ENCODE data around the gene RASA3.

The RASA3 gene

DNA sequence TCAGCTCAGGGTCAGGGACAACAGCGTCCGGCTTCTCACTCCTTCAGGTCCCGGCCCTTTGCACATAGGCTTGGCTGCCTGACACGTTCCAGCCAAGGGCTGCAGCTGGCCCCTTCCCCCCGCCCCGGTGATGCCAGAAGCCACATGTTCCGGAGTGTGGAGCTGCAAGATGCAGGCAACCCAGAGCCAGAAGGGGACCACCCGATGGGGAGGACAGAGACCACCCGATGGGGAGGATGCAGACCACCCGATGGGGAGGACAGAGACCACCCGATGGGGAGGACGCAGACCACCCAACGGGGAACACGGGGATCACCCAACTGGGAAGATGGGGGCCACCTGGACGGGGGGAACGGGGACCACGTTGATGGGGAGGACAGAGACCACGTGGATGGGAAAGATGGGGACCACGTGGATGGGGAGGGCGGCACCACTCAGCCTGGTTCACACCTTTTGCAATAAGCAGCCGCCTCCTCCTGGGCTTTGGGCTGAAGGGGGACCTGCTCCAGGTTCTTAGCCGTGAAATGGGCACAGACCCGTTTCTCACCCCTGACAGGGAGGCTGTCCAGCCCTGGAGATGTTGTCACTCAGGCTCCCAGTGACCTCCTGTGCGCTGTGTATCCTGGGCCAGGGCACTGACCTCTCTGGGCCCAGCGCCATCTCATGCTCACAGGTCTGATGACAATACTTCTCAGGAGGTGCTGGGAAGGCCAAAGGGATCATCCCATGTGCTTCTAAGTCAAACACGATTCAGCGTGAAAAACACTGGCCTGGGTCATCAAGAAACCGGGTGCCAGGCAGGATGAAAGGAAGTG, 193.1 kb downstream of the RASA3 start:
- DNase-seq: no peak

DNA sequence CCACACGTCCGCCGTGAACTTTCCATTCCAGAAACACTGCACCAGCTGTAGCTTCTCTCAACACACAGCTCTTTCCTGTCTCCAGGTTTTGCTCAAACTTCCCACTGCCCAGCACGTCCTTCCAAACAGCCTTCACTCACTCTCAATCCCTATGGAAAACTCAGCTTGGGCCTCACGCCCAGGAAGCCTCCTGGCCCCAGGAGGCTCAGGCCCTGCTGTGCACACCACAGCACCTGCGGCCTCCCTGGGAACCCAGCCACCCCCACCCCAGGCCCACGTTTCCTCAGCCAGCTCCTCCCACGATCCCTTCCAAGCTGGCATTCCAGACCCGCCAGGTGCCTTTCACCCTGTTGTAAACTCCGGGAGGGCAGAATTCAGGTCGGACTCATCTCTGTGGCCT, 193.7 kb downstream of the RASA3 start:
- DNase-seq: no peak

DNA sequence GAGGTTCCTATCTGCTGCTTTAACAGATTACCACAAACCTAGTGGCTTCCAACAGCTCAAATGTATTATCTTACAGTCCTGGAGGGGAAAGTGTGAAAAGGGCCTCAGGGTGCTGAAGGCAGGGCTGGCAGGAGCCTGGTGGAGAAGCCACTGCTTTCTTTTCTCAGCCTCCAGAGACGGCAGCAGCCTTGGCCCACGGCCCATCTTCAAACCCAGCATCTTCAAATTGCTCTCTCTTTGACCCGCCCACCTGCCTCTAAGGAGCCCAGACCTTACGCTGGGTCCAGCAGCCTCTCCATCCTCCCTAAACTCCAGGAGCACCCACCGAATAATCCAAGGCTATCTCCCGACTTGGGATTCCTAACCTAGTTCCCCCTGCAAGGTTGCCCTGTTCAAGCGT, 194.2 kb downstream of the RASA3 start:
- DNase-seq: no peak

DNA sequence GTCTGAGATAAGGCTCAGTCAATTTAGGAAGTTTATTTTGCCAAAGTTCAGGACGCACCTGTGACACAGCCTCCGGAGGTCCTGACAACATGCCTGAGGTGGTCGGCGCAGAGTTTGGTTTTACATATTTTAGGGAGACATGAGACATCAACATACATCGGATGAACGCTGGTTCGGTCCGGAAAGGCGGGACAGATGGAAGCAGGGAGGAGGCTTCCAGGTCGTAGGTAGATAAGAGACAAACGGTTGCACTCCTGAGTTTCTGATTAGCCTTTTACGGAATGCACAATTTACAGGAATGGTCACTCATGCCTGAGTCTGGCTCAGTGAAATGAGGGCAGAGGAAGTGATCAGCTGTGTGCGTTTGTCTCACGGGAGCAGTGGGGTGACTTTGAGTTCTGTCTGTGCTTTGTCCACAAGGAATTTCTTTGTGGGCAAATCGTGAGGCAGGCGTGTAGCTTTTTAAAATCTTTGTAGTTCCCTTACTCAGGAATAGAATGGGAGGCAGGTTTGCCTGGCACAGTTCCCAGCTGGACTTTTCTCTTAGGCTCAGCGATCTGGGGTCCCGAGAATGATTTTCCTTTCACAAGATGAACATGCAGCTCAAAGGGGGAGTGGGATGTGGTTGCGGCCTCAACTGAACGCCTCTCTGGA, 194.8 kb downstream of the RASA3 start:
- DNase-seq: no peak

DNA sequence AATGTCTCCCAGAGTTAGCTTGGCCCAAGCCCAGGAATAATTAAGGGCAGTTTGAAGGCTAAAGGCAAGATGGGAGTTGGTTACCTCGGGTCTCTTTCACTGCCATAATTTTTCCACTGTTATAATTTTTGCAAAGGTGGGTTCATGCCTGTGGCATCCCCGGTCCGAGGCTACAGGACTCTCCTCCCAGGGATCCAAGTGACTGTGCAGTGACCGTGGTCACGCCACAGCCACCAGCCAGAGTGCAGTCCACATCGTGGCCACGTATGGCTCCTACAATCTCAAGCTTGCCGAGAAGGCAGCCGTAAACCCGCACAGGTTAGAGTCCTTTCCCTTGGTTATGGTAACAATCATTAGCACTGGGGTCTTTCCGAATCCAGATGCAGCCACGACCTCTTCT, 195.3 kb downstream of the RASA3 start:
- DNase-seq: no peak

DNA sequence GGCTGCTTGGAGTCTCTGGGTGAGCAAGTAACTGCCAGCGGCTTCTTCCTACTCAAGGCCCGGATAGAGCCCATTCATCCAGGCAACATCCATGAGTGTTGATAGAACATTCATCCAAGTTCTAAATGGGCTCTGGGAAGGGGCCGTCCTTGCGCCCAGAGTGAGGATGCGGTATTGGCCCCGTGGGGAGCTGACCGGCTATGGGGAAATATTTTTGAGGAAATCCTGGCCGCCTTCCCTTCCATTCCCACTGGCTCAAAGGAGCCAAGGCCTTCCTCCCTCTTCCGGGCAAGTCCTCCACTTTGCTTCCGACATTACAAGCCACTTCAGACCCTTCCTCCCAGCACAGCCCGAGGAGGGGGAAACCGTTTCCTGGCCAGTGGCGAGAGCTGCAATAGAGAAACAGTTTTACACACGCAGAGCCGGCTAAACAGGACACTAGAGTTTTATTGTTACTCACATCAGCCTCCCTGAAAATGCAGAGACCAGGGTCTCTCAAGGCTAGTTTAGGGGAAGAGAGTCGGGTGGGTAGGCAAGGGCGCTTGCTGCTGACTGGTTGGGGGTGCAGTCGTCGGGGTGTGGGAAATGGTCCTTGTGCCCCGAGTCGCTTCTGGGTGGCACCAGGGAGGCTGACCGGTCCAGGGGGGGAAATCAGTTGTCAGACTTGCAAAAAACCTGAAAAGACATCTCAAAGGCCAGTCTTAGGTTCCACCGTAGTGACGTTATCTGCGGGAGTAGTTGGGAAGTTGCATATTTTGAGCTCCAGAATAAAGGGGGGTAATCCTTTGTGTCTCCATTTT, 196.1 kb downstream of the RASA3 start:
- DNase-seq: no peak

DNA sequence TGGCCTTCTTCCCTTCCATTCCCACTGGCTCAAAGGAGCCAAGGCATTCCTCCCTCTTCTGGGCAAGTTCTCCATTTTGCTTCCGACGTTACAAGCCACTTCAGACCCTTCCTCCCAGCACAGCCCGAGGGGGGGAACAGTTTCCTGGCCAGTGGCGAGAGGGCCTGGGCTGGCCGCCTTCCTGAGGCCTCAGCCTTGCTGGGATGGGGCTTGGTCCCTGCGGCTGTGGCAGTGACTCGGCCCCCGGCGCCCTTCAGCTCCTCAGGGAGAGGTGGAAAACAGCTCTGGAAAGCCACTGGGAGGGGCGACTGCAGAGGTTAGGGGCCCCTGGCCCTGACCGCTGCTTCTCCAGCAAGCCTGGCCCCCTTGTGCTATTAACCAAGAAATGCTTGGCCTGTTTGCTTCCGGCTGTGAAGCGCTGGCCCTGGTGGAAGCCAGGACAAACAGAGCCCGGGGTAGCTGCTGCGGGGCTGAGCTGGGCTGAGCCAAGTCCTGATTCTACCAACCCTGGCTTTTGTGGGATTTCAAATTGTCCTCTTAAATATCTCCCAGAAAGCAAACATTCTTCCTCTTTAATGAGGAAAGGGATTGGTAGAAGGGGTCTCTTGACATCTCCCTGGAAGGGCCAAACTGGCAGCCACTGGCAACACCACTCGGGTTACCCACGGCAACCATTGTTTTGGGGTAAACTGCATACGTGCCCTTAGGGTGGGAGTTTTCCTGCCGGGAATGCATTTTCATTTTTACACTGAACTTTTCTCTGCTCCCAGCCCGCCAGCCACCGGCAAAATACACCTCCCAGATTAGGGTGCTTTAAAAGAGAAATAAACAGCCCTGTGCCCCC, 197.2 kb downstream of the RASA3 start:
- no peak for DNase-seq

DNA sequence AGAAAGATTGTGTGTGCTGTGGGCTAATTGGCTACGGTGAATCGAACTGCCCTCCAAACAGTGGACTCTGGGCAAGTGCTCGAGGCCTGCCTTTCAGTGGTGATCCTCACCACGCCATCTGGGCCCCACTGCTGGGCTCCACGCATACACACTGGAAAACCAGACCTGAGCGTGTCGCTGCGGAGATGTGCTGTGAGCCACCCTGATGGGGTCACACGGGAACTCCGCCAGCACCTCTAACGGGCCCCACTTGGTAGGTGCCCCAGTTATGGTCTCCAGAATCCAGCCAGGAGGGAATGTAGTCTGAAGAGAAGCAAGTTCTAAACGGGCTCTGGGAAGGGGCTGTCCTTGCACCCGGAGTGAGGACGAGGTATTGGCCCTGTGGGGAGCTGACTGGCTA, 197.8 kb downstream of the RASA3 start:
- no peak for DNase-seq

DNA sequence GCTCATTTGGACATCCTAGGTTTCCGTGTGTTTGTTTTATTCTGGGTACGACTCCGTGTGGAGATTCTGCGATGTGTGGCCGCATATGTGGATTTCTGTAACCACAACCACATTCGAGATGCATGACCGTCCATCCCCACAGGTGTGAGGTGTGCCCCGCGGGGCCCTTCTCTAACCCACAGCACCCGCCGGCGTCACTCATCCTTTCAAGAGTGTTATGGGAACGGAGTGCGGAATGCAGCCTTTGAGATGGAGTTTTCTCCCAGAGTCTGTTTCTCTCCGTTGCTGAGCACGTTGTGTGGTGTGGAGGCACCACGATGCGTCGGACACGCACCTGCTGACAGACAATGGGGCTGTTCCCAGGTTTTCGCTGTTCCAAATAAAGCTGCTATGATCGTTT, 198.5 kb downstream of the RASA3 start:
- DNase-seq: no peak

DNA sequence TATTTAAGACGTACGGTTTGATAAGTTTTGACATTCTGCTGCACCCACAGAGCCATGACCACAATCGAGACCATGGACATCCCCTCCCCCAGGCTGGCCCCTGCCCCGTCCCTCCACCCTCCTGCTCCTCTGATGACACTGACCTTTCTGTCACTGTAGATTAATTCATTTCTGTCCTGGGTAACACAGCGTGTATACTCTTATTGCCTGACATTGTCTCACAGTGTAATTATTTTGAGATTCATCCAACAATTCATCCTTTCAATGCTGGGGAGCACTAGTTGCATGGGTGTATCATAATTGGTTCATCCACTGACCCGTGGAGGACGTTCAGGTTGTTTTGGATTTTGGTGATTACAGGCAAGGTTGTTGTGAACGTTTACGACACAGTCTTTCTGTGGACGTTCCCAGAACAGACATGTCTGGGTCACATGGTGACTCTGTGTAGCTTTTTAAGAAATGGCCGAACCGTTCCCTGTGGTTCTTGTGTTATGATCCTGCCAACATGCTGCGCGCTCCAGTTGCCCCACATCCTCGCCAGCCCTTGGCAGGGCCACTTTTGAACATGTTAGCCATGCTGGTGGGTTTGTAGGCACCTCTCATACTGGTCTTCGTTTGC, 200.5 kb downstream of the RASA3 start:
- no peak for DNase-seq

DNA sequence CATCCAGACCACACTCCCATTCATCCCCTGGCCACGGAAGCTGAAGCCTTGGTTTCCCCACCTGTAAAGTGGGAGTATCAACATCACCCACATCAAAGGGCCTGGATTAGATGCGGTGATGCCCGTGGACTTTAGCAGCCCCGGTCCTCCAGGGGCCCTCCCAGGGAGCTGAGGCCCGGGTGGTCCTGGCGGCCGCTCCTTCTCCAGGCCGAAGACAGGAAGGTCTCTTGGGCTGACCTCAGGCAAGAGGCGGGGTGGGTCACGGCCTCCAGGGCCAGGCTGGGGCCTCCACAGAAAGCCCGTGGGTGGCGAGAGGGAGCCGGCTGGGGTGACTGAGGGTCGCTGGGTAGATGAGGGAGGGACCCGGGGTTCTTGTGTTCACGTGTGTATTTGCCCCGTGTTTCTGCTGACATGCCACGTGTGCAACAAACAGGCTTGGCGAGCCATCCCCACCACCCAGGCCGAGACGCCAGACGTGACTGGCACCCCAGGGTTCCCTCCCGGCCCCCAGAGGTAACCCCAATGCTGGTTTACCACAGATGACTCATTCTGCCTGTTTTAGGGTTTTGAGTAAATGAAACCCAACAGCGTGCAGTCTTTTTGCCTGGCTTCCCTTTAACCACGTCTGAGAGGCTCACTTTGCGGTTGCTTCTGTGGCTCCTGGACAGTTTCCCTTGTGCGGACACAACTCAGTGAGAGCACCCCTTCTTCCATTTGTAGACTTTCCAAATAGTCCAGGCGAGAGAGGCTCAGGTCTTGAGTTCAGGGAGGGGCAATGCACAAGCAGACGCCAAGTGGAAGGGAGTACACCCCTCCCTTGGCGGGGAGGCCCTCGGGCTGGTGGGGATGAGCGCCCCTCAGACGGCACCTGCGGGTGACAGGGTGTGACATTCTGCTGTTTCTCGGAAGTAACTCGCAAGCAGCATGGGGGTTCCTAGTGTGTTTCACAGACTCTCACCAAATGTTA, 201.5 kb downstream of the RASA3 start:
- DNase-seq: no peak

DNA sequence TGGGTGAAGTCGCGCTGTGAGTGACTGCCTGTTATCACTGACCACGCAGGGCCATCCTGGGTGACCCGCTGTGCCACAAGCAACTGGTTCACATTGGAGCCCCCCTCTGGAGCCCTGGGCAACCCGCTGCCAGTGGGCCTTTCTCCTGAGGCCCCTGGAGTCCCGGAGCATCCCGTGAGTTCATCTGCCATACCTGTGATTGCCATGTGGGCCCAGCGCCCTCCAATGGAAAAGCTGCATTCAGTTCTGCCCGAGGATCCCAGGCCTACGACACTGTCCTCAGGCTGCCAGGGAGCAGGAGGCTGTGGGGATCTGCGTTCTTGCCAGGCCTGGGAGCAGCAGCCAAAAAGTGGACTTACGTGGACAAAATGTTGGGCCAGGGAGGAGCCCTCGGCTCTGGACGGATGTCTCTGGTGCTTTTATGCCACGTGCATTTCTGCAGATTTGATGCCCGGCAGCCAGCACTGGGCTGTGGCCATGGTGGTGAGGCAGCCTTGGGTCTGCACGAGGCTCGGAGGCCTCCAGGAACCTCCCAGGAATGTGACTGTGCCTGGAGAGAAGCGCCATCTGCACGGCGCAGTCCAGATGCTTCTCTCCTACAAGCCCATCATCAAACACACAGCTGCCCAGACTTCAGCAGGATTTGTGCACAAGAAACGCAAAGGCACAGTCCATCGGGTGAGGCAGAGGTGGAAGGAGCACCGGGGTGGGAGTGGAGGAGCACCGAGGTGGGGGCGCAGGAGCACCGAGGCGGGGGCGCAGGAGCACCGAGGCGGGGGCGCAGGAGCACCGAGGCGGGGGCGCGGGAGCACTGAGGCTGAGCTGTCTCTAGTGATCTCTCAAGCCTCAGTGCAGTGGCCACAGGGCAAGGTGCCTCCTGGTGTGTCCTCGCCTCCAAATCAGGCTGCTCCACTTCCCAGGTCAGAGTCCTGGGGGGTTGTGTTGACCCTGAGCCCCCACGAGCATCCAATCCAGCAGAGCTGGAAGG, 202.5 kb downstream of the RASA3 start:
- no peak for DNase-seq

DNA sequence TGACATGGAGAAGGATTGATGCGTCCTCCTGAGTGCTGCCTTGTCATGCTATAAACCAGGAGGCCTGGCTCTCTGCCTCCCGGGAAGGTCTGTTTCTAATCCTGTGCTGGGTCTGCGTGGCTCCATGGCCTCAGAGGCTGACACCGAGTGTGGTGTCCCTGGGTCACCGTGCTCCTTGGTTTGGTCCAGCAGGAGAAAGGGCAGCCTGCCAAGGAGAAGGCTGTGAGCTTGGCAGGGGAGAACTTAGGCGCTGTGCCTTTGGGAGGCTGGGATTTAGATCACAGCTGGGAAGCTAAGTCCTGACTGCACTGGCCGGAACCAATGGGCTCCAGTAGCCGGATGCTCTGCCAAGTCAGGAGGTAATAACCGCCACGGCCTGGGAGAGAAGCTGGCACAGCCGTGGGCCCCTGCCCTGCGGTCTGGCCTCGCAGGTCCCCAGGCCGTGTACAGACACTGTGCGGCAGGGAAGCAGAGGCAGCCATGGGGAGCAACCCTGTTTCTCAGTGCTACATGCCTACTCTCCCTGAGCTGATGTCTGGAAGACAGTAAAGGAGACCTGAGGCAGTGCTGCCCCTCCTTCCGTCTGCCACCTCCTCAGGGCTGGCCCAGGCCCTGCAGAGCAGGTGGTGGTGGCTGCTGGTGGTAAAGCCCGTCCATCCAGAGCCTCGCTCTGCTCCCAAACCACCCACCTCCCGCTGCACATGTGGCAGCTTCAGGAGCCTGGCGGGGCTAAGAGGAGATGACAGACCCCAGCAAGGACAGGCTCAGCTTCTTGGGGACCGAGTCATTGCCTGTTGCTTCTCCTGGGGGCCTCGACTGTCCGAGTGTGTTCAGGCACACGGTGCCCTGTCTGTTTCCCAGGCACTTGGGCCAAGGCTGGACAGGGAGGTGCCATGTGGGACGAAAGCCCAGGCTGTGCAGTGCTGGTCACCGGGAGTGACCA, 203.5 kb downstream of the RASA3 start:
- no peak for DNase-seq

Data from NCI-H1048 (cell line).